Central memory CD8-positive, alpha-beta T cell (primary cell): ENCODE measurements around the gene ATP2A3.
"Not testable (repeated sequence)": the region's sequence is repeated elsewhere in the genome, so short reads cannot be mapped to it uniquely, and the experiment has no call there.

Experiments used
- ATAC-seq: fragments of 150-1000 bp; cut with Tn5 transposase; replicated peaks from 2 replicates; pipeline ENCODE4 v1.10.0; 2022; ENCODE audit warnings: mild to moderate bottlenecking, moderate FRiP score, moderate number of reproducible peaks; ENCODE audit not compliant: poor library complexity, severe bottlenecking; ENCODE audit errors: extremely low read depth
- DNase-seq, 2 donors: peaks; one replicate each; pipeline ENCODE4 v3.0.0; 2021; ENCODE audit warnings: low spot score in 2 of 2
- H3K27ac Mint-ChIP-seq: one replicate; pipeline ENCODE4 v1.8.0; 2022; ENCODE audit warnings: low read depth, mild to moderate bottlenecking, moderate library complexity, mixed read lengths
- H3K27me3 Mint-ChIP-seq: one replicate; pipeline ENCODE4 v1.8.0; 2022; ENCODE audit warnings: mixed read lengths
- H3K36me3 Mint-ChIP-seq: one replicate; pipeline ENCODE4 v1.8.0; 2022; ENCODE audit warnings: mild to moderate bottlenecking, moderate library complexity, mixed read lengths; ENCODE audit not compliant: insufficient read depth
- H3K4me1 Mint-ChIP-seq: one replicate; pipeline ENCODE4 v1.8.0; 2022; ENCODE audit warnings: mixed read lengths
- H3K4me3 Mint-ChIP-seq: one replicate; pipeline ENCODE4 v1.8.0; 2022; ENCODE audit warnings: mild to moderate bottlenecking, moderate library complexity, mixed read lengths
- H3K9me3 Mint-ChIP-seq: one replicate; pipeline ENCODE4 v1.8.0; 2022; ENCODE audit warnings: mixed read lengths

Gene ATP2A3

GRCh38 chr17:4003501-4004421 is 39.5 kb upstream of the ATP2A3 start:
- H3K36me3 Mint-ChIP-seq = peaks cover 26% of the 10 kb centered on the region
- H3K4me1 Mint-ChIP-seq = no peaks in the 10 kb centered on the region
- DNase-seq = no peak
- H3K4me3 Mint-ChIP-seq = no peak overlapping the region
- ATAC-seq = no peak
- no peaks in the 10 kb centered on the region for H3K27me3 Mint-ChIP-seq
- H3K9me3 Mint-ChIP-seq = no peaks in the 10 kb centered on the region
- no peak overlapping the region for H3K27ac Mint-ChIP-seq

- H3K9me3 Mint-ChIP-seq = no peaks in the 10 kb centered on the region
- H3K27me3 Mint-ChIP-seq = no peaks in the 10 kb centered on the region
- no peak overlapping the region for H3K27ac Mint-ChIP-seq
- DNase-seq = no peak
- ATAC-seq = no peak
- no peak overlapping the region for H3K4me3 Mint-ChIP-seq
- H3K4me1 Mint-ChIP-seq = no peaks in the 10 kb centered on the region
- peaks cover 21% of the 10 kb centered on the region for H3K36me3 Mint-ChIP-seq
Measured at GRCh38 chr17:4003131-4003500, 38.9 kb upstream of the ATP2A3 start.

- Mint-ChIP-seq H3K4me3 (no peak overlapping the region), H3K27ac (peak overlapping the region; percentile 38), H3K36me3 (peaks cover 8% of the 10 kb centered on the region), H3K9me3 (no peaks in the 10 kb centered on the region), H3K27me3 (peaks cover 7% of the 10 kb centered on the region), H3K4me1 (no peaks in the 10 kb centered on the region)
- ATAC-seq (no peak), DNase-seq (no peak)
Measured at GRCh38 chr17:4001048-4001590, 36.9 kb upstream of the ATP2A3 start.

- H3K4me3 Mint-ChIP-seq = no peak overlapping the region
- H3K36me3 Mint-ChIP-seq = peaks cover 2% of the 10 kb centered on the region
- no peaks in the 10 kb centered on the region for H3K4me1 Mint-ChIP-seq
- no peak for DNase-seq
- no peak for ATAC-seq
- no peaks in the 10 kb centered on the region for H3K9me3 Mint-ChIP-seq
- H3K27ac Mint-ChIP-seq = no peak overlapping the region
- peaks cover 24% of the 10 kb centered on the region for H3K27me3 Mint-ChIP-seq
Measured at GRCh38 chr17:3998436-3998835, 34.2 kb upstream of the ATP2A3 start.

- no peak overlapping the region for H3K4me3 Mint-ChIP-seq
- no peak for DNase-seq
- peaks cover 40% of the 10 kb centered on the region for H3K27me3 Mint-ChIP-seq
- no peaks in the 10 kb centered on the region for H3K9me3 Mint-ChIP-seq
- peaks cover 2% of the 10 kb centered on the region for H3K36me3 Mint-ChIP-seq
- ATAC-seq = no peak
- no peak overlapping the region for H3K27ac Mint-ChIP-seq
- no peaks in the 10 kb centered on the region for H3K4me1 Mint-ChIP-seq
Measured at GRCh38 chr17:3995067-3995466, 30.8 kb upstream of the ATP2A3 start.

- H3K27ac Mint-ChIP-seq = no peak overlapping the region
- DNase-seq (no peak), ATAC-seq (no peak)
- peaks cover 40% of the 10 kb centered on the region for H3K27me3 Mint-ChIP-seq
- no peaks in the 10 kb centered on the region for H3K9me3 Mint-ChIP-seq
- H3K4me3 Mint-ChIP-seq = no peak overlapping the region
- H3K4me1 Mint-ChIP-seq = no peaks in the 10 kb centered on the region
- H3K36me3 Mint-ChIP-seq = peaks cover 2% of the 10 kb centered on the region
Measured at GRCh38 chr17:3994221-3994576, 30.0 kb upstream of the ATP2A3 start.

GRCh38 chr17:3993493-3994220 is 29.4 kb upstream of the ATP2A3 start:
- no peak for DNase-seq
- peaks cover 2% of the 10 kb centered on the region for H3K36me3 Mint-ChIP-seq
- H3K27me3 Mint-ChIP-seq = peaks cover 40% of the 10 kb centered on the region
- H3K4me1 Mint-ChIP-seq = no peaks in the 10 kb centered on the region
- H3K4me3 Mint-ChIP-seq = no peak overlapping the region
- no peak for ATAC-seq
- H3K27ac Mint-ChIP-seq = no peak overlapping the region
- no peaks in the 10 kb centered on the region for H3K9me3 Mint-ChIP-seq

- Mint-ChIP-seq H3K4me1 (no peaks in the 10 kb centered on the region), H3K27ac (no peak overlapping the region), H3K36me3 (peaks cover 2% of the 10 kb centered on the region), H3K27me3 (peaks cover 40% of the 10 kb centered on the region), H3K9me3 (no peaks in the 10 kb centered on the region), H3K4me3 (no peak overlapping the region)
- ATAC-seq (no peak), DNase-seq (no peak)
Measured at GRCh38 chr17:3992370-3992769, 28.1 kb upstream of the ATP2A3 start.

- H3K9me3 Mint-ChIP-seq, ATAC-seq, DNase-seq, H3K36me3 Mint-ChIP-seq, H3K27ac Mint-ChIP-seq, H3K4me1 Mint-ChIP-seq, H3K4me3 Mint-ChIP-seq: not testable (repeated sequence)
- H3K27me3 Mint-ChIP-seq = peaks cover 38% of the 10 kb centered on the region
Measured at GRCh38 chr17:3991699-3992098, 27.5 kb upstream of the ATP2A3 start.

- no peak overlapping the region for H3K4me3 Mint-ChIP-seq
- peaks cover 2% of the 10 kb centered on the region for H3K36me3 Mint-ChIP-seq
- DNase-seq (no peak), ATAC-seq (no peak)
- H3K27ac Mint-ChIP-seq = no peak overlapping the region
- H3K9me3 Mint-ChIP-seq = no peaks in the 10 kb centered on the region
- H3K27me3 Mint-ChIP-seq = peaks cover 27% of the 10 kb centered on the region
- no peaks in the 10 kb centered on the region for H3K4me1 Mint-ChIP-seq
Measured at GRCh38 chr17:3990386-3991127, 26.3 kb upstream of the ATP2A3 start.

GRCh38 chr17:3989041-3989886 is 25.0 kb upstream of the ATP2A3 start:
- no peaks in the 10 kb centered on the region for H3K9me3 Mint-ChIP-seq
- no peaks in the 10 kb centered on the region for H3K4me1 Mint-ChIP-seq
- peaks cover 2% of the 10 kb centered on the region for H3K36me3 Mint-ChIP-seq
- ATAC-seq = no peak
- peaks cover 16% of the 10 kb centered on the region for H3K27me3 Mint-ChIP-seq
- H3K4me3 Mint-ChIP-seq = no peak overlapping the region
- DNase-seq = no peak
- H3K27ac Mint-ChIP-seq = no peak overlapping the region
